Esophagus muscularis mucosa (tissue), 4 donors: Measurements from ENCODE around the gene PDE4C. TPM values are rescaled to one million over a fixed set of nuclear protein-coding genes. Genes with fewer than 3 reads are reported as not detected.

Experiments
- DNase-seq: peaks from one replicate; pipeline ENCODE4 v3.0.0-alpha.2; 2017; ENCODE audit errors: extremely low spot score
- H3K27ac ChIP-seq, 4 donors: fragments of 200-600 bp; sonication (generic); replicated peaks in 1 of 4; 1 replicate in 3 of 4; 2 replicates in 1 of 4; pipeline ENCODE4 v1.5.1; 2016 to 2019; ENCODE audit warnings: mild to moderate bottlenecking in 1 of 4
- H3K27me3 ChIP-seq, 4 donors: fragments of 200-600 bp; sonication (generic); one replicate each; pipeline versions ENCODE4 v1.5.1 to v1.6.0; 2016 to 2019
- H3K36me3 ChIP-seq, 4 donors: fragments of 200-600 bp; sonication (generic); one replicate each; pipeline ENCODE4 v1.5.1; 2016 to 2019
- H3K4me1 ChIP-seq, 4 donors: fragments of 200-600 bp; sonication (generic); one replicate each; pipeline ENCODE4 v1.5.1; 2016 to 2019
- H3K4me3 ChIP-seq, 4 donors: fragments of 200-600 bp; sonication (generic); 1 replicate in 2 of 4; 2 replicates in 2 of 4; pipeline ENCODE4 v1.5.1; 2016 to 2019; ENCODE audit warnings: mild to moderate bottlenecking in 4 of 4, moderate library complexity in 1 of 4
- H3K9me3 ChIP-seq, 4 donors: fragments of 200-600 bp; sonication (generic); 1 replicate in 3 of 4; 2 replicates in 1 of 4; pipeline ENCODE4 v1.5.1; 2016 to 2019
- EP300 ChIP-seq: sonication (generic); formaldehyde crosslinking; IDR thresholded peaks from one replicate; pipeline ENCODE4 v1.6.1; 2017; ENCODE audit warnings: antibody characterized with exemption
- POLR2A ChIP-seq: fragments of 450-650 bp; IDR thresholded peaks from one replicate; pipeline ENCODE4 v1.6.1; 2017; ENCODE audit warnings: antibody characterized with exemption, moderate library complexity, mild to moderate bottlenecking, low read depth
- POLR2AphosphoS5 ChIP-seq, 2 donors: sonication (generic); formaldehyde crosslinking; IDR thresholded peaks; one replicate each; pipeline ENCODE4 v1.6.1; 2017; ENCODE audit warnings: antibody characterized with exemption in 2 of 2
- WGBS: methylation state at CpG from one replicate; pipeline ENCODE4 v1.1.5; 2018; 5-methylcytosine and 5-hydroxymethylcytosine counted together
- intact Hi-C: fragments of 100-400 bp; cut with DNase I; formaldehyde crosslinking; loops from one replicate; pipeline ENCODE4 v1.15.1; 2023
- total RNA-seq, 4 donors: library from RNA; depleted of rRNA; stranded (reverse); fragments of >200 nt; gene quantifications; one replicate each; pipeline versions ENCODE4 v1.1.0 to v1.2.1, GENCODE V29; 2016
- TF ChIP-seq, protein P1 (sequence below), 3 experiments: fragments of 200-600 bp in 2 of 3; fragments of 450-650 bp in 1 of 3; sonication (generic) in 2 of 3; IDR thresholded peaks; one replicate each; pipeline ENCODE4 v1.5.1; 2017 to 2019; ENCODE audit warnings: antibody characterized with exemption in 3 of 3, mild to moderate bottlenecking in 2 of 3, moderate library complexity in 1 of 3

The PDE4C gene
- total RNA-seq, 4 donors from 2014 or later: 0.17 to 1.2 (median 0.54) TPM

GRCh38 chr19:18254546-18255503 is 28.6 kb upstream of the PDE4C start:
- Histone ChIP-seq H3K27ac (no peak overlapping the region), H3K4me3 (no peak overlapping the region), H3K4me1 (peaks cover 0 to 3% (median 0%) of the 10 kb centered on the region in 4 donors), H3K9me3 (peaks cover 0 to 3% (median 0%) of the 10 kb centered on the region in 4 donors), H3K36me3 (peaks cover 0 to 11% (median 4%) of the 10 kb centered on the region in 4 donors), H3K27me3 (peaks cover 0 to 32% (median 3%) of the 10 kb centered on the region in 4 donors)
- 22% methylated on average over 11 of the region's 24 CpGs for WGBS
- DNase-seq: no peak
- TF ChIP-seq EP300: no peak
- TF ChIP-seq POLR2A: no peak
- TF ChIP-seq POLR2AphosphoS5 (IDR thresholded peaks at IDR 0.05): no peak
- TF ChIP-seq, protein P1, sequence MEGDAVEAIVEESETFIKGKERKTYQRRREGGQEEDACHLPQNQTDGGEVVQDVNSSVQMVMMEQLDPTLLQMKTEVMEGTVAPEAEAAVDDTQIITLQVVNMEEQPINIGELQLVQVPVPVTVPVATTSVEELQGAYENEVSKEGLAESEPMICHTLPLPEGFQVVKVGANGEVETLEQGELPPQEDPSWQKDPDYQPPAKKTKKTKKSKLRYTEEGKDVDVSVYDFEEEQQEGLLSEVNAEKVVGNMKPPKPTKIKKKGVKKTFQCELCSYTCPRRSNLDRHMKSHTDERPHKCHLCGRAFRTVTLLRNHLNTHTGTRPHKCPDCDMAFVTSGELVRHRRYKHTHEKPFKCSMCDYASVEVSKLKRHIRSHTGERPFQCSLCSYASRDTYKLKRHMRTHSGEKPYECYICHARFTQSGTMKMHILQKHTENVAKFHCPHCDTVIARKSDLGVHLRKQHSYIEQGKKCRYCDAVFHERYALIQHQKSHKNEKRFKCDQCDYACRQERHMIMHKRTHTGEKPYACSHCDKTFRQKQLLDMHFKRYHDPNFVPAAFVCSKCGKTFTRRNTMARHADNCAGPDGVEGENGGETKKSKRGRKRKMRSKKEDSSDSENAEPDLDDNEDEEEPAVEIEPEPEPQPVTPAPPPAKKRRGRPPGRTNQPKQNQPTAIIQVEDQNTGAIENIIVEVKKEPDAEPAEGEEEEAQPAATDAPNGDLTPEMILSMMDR (IDR thresholded peaks at IDR 0.05): no peak
- intact Hi-C loops: no loop called here

DNA sequence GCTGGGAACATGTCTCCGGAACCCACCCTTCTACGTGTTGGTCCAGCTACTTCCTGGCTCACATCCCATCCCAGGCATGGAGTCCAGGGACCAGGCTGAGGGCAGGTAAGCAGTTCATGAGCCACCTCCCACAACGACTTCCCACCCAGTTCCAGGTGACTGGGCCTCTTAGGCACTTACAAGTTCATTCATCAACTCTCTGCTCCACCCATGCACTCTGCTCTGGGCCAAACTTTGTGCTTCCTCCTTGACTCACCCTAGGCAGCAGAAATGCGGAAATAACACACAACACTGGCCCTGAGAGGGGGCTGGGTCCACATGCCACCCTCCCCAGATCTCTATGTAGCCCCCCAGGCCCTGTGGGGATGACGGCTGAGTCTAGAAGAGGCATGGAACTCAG is 27.5 kb upstream of the PDE4C start:
- Histone ChIP-seq H3K4me1 (peaks cover 0 to 3% (median 0%) of the 10 kb centered on the region in 4 donors), H3K4me3 (no peak overlapping the region), H3K27ac (no peak overlapping the region), H3K36me3 (peaks cover 0 to 11% (median 4%) of the 10 kb centered on the region in 4 donors), H3K27me3 (peaks cover 0 to 32% (median 3%) of the 10 kb centered on the region in 4 donors), H3K9me3 (peaks cover 0 to 3% (median 0%) of the 10 kb centered on the region in 4 donors)
- TF ChIP-seq EP300: no peak
- TF ChIP-seq POLR2AphosphoS5 (IDR thresholded peaks at IDR 0.05): no peak
- no peak for TF ChIP-seq POLR2A
- TF ChIP-seq, protein P1 (IDR thresholded peaks at IDR 0.05): no peak
- WGBS: 47% methylated on average over 5 of the region's 5 CpGs
- DNase-seq: no peak
- intact Hi-C loops: loop anchor here (2.0 kb wide), 1 partner anchor 141 kb away; no protein-coding TSS in a partner anchor

- 84% methylated on average over 2 of the region's 4 CpGs for WGBS
- intact Hi-C loops: loop anchor here (2.0 kb wide), 1 partner anchor 140 kb away; no protein-coding TSS in a partner anchor
- DNase-seq: no peak
- Histone ChIP-seq H3K36me3 (peaks cover 0 to 11% (median 4%) of the 10 kb centered on the region in 4 donors), H3K27me3 (peaks cover 0 to 32% (median 3%) of the 10 kb centered on the region in 4 donors), H3K4me3 (no peak overlapping the region), H3K9me3 (peaks cover 0 to 3% (median 0%) of the 10 kb centered on the region in 4 donors), H3K27ac (no peak overlapping the region), H3K4me1 (peaks cover 0 to 3% (median 0%) of the 10 kb centered on the region in 4 donors)
- TF ChIP-seq, protein P1 (IDR thresholded peaks at IDR 0.05): no peak
- TF ChIP-seq POLR2AphosphoS5 (IDR thresholded peaks at IDR 0.05): no peak
- no peak for TF ChIP-seq EP300
- no peak for TF ChIP-seq POLR2A
Measured at GRCh38 chr19:18253130-18253529, 26.9 kb upstream of the PDE4C start.

DNA sequence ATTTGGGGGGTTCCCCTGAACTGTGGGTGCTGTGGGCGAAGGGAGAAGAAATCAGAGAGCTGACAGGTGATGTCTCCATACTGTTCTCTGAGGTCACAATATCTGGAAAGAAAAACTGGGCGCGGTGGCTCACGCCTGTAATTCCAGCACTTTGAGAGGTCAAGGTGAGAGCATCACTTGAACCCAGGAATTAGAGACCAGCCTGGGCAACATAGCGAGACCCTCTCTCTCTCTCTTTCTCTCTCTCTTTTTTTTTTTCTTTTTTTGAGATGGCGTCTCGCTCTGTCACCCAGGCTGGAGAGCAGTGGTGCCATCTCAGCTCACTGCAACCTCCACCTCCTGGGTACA is 26.1 kb upstream of the PDE4C start:
- intact Hi-C loops: loop anchor here (2.0 kb wide), 1 partner anchor 140 kb away; no protein-coding TSS in a partner anchor
- no peak for DNase-seq
- peaks cover 0 to 3% (median 0%) of the 10 kb centered on the region in 4 donors for H3K9me3 ChIP-seq
- no peak overlapping the region for H3K27ac ChIP-seq
- no peak for TF ChIP-seq POLR2AphosphoS5 (IDR thresholded peaks at IDR 0.05)
- TF ChIP-seq POLR2A: no peak
- H3K36me3 ChIP-seq: peaks cover 0 to 6% (median under 1%) of the 10 kb centered on the region in 4 donors
- peaks cover 0 to 3% (median 0%) of the 10 kb centered on the region in 4 donors for H3K4me1 ChIP-seq
- 72% methylated on average over 7 of the region's 7 CpGs for WGBS
- H3K27me3 ChIP-seq: peaks cover 0 to 32% (median 3%) of the 10 kb centered on the region in 4 donors
- H3K4me3 ChIP-seq: no peak overlapping the region
